Measurements from ENCODE around the gene ADCYAP1. TPM values are rescaled to one million over a fixed set of nuclear protein-coding genes. Genes with fewer than 3 reads are reported as not detected.
"Not testable (repeated sequence)": the region's sequence is repeated elsewhere in the genome, so short reads cannot be mapped to it uniquely, and the experiment has no call there.

The ADCYAP1 gene
- total RNA-seq (1 to 10 TPM; 1.3 to 5.6 (median 3.0) TPM), polyA plus RNA-seq (under 1 TPM in 1 of 3 donors, not detected in 2; 0.92 TPM)

- WGBS, 2 donors = 7 to 21% methylated on average over 50 to 51 of the region's 51 CpGs
- H3K9me3 ChIP-seq = peaks cover 0 to 3% (median 0%) of the 10 kb centered on the region in 4 donors
- intact Hi-C loops (cut with DNase I) = no loop called here
- DNase-seq = no peak
- no peak within 1 kb of the TSS for H3K27ac ChIP-seq
- peaks cover 0 to 52% (median 48%) of the 10 kb centered on the region in 4 donors for H3K4me1 ChIP-seq
- H3K27me3 ChIP-seq = peaks cover 52 to 84% (median 78%) of the 10 kb centered on the region in 3 donors
- TF ChIP-seq POLR2AphosphoS5 (IDR thresholded peaks at IDR 0.05) (no peak), EP300 (IDR thresholded peaks at IDR 0.05) (no peak), POLR2A (IDR thresholded peaks at IDR 0.05) (no peak), CTCF (IDR thresholded peaks at IDR 0.05) (no peak)
- no peaks in the 10 kb centered on the region for H3K36me3 ChIP-seq
- H3K4me3 ChIP-seq = no peak within 1 kb of the TSS
These were observed at the start of gene ADCYAP1 for GRCh38 chr18:904218-905090. TSS of gene ADCYAP1 (plus strand) at chr18:904871. CDS start at chr18:905387, 516 bp downstream.

- 66 to 67% methylated on average over 2 of the region's 2 CpGs for WGBS, 2 donors
- Histone ChIP-seq H3K4me1 (no peaks in the 10 kb centered on the region), H3K9me3 (no peaks in the 10 kb centered on the region), H3K36me3 (no peaks in the 10 kb centered on the region), H3K27ac (no peak overlapping the region), H3K27me3 (no peaks in the 10 kb centered on the region), H3K4me3 (no peak overlapping the region)
- TF ChIP-seq EP300 (IDR thresholded peaks at IDR 0.05) (no peak), CTCF (IDR thresholded peaks at IDR 0.05) (no peak), POLR2AphosphoS5 (IDR thresholded peaks at IDR 0.05) (no peak), POLR2A (IDR thresholded peaks at IDR 0.05) (no peak)
- DNase-seq = no peak
- intact Hi-C loops (cut with DNase I) = no loop called here
These were observed 46.7 kb upstream of the ADCYAP1 start for GRCh38 chr18:857986-858385.

DNA sequence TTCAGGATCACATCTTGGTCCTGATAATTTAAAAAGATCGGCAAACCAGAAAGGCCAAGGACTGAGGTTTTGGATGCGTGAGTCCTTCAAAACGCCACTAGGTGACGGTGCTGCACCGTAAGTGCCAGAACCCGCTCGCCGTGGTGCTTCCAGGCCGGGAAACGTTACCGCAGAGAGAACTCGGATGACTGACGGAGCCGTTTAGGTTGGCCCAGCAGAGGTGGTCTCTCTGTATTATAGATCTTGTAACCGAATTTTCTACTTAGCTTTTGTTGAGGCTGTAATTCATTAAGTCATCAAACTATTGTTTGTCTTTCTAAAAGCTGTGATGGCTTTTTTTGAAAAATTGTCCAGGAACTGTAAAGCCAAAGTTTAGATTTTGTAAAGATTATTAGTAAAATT is 39.8 kb upstream of the ADCYAP1 start:
- H3K4me3 ChIP-seq = no peak overlapping the region
- H3K27me3 ChIP-seq = peaks cover 0 to 4% (median 0%) of the 10 kb centered on the region in 3 donors
- intact Hi-C loops (cut with DNase I) = loop anchor here (10.0 kb wide), 1 partner anchor 100 kb away; no protein-coding TSS in a partner anchor
- H3K27ac ChIP-seq = no peak overlapping the region
- no peaks in the 10 kb centered on the region for H3K36me3 ChIP-seq
- peak; percentile 81 for DNase-seq
- H3K4me1 ChIP-seq = no peaks in the 10 kb centered on the region
- TF ChIP-seq CTCF (IDR thresholded peaks at IDR 0.05) (peak; percentile 46 to 96 (median 84)), EP300 (IDR thresholded peaks at IDR 0.05) (no peak)
- 1% methylated on average over 15 of the region's 15 CpGs for whole genome bisulfite sequencing, 2 donors
- no peaks in the 10 kb centered on the region for H3K9me3 ChIP-seq

DNA sequence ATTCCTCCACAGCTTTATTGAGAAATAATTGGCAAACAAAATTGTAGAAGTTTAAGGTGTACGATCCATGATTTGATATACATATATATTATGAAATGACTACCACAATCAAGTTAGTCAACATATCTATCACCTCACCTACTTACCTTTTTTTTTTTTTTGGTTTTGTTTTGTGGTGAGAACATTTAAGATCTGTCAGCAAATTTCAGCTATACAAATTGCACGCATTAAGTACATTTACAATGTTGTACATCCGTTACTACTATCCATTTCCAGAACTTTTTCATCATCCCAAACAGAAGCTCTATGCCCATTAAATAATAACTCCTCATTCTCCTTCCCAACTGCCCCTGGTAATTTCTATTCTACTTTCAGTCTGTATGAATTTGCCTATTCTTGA is 37.4 kb upstream of the ADCYAP1 start:
- WGBS, 2 donors = 79 to 89% methylated on average over 3 of the region's 3 CpGs
- intact Hi-C loops (cut with DNase I) = loop anchor here (10.0 kb wide), 1 partner anchor 98 kb away; no protein-coding TSS in a partner anchor
- H3K27me3 ChIP-seq = peaks cover 0 to 4% (median 0%) of the 10 kb centered on the region in 3 donors

GRCh38 chr18:873426-873825 is 31.2 kb upstream of the ADCYAP1 start:
- H3K4me3 ChIP-seq; H3K36me3 ChIP-seq; H3K4me1 ChIP-seq; H3K27me3 ChIP-seq; intact Hi-C loops (cut with DNase I); H3K9me3 ChIP-seq; H3K27ac ChIP-seq; DNase-seq: not testable (repeated sequence)
- WGBS, 2 donors = 77 to 97% methylated on average over 3 of the region's 3 CpGs

More for the DNA sequence above, 37.4 kb upstream of the ADCYAP1 start:
- H3K36me3 ChIP-seq = no peaks in the 10 kb centered on the region
- no peak overlapping the region for H3K4me3 ChIP-seq
- H3K4me1 ChIP-seq = no peaks in the 10 kb centered on the region
- TF ChIP-seq POLR2AphosphoS5 (IDR thresholded peaks at IDR 0.05) (no peak), EP300 (IDR thresholded peaks at IDR 0.05) (no peak), POLR2A (IDR thresholded peaks at IDR 0.05) (no peak), CTCF (IDR thresholded peaks at IDR 0.05) (no peak)
- no peaks in the 10 kb centered on the region for H3K9me3 ChIP-seq
- DNase-seq = no peak
- H3K27ac ChIP-seq = no peak overlapping the region

Measured in sigmoid colon (tissue), 7 donors.